ENCODE measurements around the gene AIG1. TPM values are rescaled to one million over a fixed set of nuclear protein-coding genes. Genes with fewer than 3 reads are reported as not detected.
"Not testable (repeated sequence)": the region's sequence is repeated elsewhere in the genome, so short reads cannot be mapped to it uniquely, and the experiment has no call there.

Gene AIG1
- total RNA-seq, 1 donor from 2014 or later = 15.7 TPM

GRCh38 chr6:143229400-143229799, 168.7 kb downstream of the AIG1 start:
- DNase-seq (ENCODE audit: low read depth in 2 of 2) = no peak

GRCh38 chr6:143232849-143233248, 172.2 kb downstream of the AIG1 start:
- DNase-seq (ENCODE audit: low read depth in 2 of 2) = peak; percentile 40 to 49

- no peak for DNase-seq (ENCODE audit: low read depth in 2 of 2)
Measured at GRCh38 chr6:143233554-143234285, 173.0 kb downstream of the AIG1 start.

- DNase-seq (ENCODE audit: low read depth in 2 of 2) = no peak
Measured at GRCh38 chr6:143234734-143235133, 174.0 kb downstream of the AIG1 start.

GRCh38 chr6:143236151-143236798, 175.6 kb downstream of the AIG1 start:
- DNase-seq (ENCODE audit: low read depth in 2 of 2) = no peak

- DNase-seq (ENCODE audit: low read depth in 2 of 2) = no peak
Measured at GRCh38 chr6:143238306-143238705, 177.6 kb downstream of the AIG1 start.

- no peak for DNase-seq (ENCODE audit: low read depth in 2 of 2)
Measured at GRCh38 chr6:143241111-143241510, 180.4 kb downstream of the AIG1 start.

GRCh38 chr6:143241911-143242310, 181.2 kb downstream of the AIG1 start:
- DNase-seq (ENCODE audit: low read depth in 2 of 2) = no peak

GRCh38 chr6:143243786-143244185, 183.1 kb downstream of the AIG1 start:
- no peak for DNase-seq (ENCODE audit: low read depth in 2 of 2)

- DNase-seq (ENCODE audit: low read depth in 2 of 2) = no peak
Measured at GRCh38 chr6:143245656-143246055, 185.0 kb downstream of the AIG1 start.

GRCh38 chr6:143246166-143246775, 185.6 kb downstream of the AIG1 start:
- DNase-seq (ENCODE audit: low read depth in 2 of 2) = not testable (repeated sequence)

- DNase-seq (ENCODE audit: low read depth in 2 of 2) = no peak
Measured at GRCh38 chr6:143247586-143247985, 186.9 kb downstream of the AIG1 start.

- DNase-seq (ENCODE audit: low read depth in 2 of 2) = no peak
Measured at GRCh38 chr6:143248359-143248758, 187.7 kb downstream of the AIG1 start.

- no peak for DNase-seq (ENCODE audit: low read depth in 2 of 2)
Measured at GRCh38 chr6:143251288-143251687, 190.6 kb downstream of the AIG1 start.

- no peak for DNase-seq (ENCODE audit: low read depth in 2 of 2)
Measured at GRCh38 chr6:143252961-143253360, 192.3 kb downstream of the AIG1 start.

- no peak for DNase-seq (ENCODE audit: low read depth in 2 of 2)
Measured at GRCh38 chr6:143253586-143253985, 192.9 kb downstream of the AIG1 start.

GRCh38 chr6:143258945-143259344, 198.3 kb downstream of the AIG1 start:
- no peak for DNase-seq (ENCODE audit: low read depth in 2 of 2)

- DNase-seq (ENCODE audit: low read depth in 2 of 2) = no peak
Measured at GRCh38 chr6:143260857-143261256, 200.2 kb downstream of the AIG1 start.

GRCh38 chr6:143261899-143262436, 201.3 kb downstream of the AIG1 start:
- DNase-seq (ENCODE audit: low read depth in 2 of 2) = no peak

GRCh38 chr6:143262859-143263258, 202.2 kb downstream of the AIG1 start:
- no peak for DNase-seq (ENCODE audit: low read depth in 2 of 2)

GRCh38 chr6:143264379-143264778, 203.7 kb downstream of the AIG1 start:
- DNase-seq (ENCODE audit: low read depth in 2 of 2) = no peak

GRCh38 chr6:143264986-143265764, 204.5 kb downstream of the AIG1 start:
- no peak for DNase-seq (ENCODE audit: low read depth in 2 of 2)
